NCI-H460 (cell line): Measurements from ENCODE around the gene PRADC1. TPM values are rescaled to one million over a fixed set of nuclear protein-coding genes. Genes with fewer than 3 reads are reported as not detected.

ENCODE experiments used
- DNase-seq: peaks from one replicate; pipeline ENCODE4 v3.0.0-alpha.2; 2016; ENCODE audit warnings: low read depth; ENCODE audit errors: extremely low read depth
- total RNA-seq: library from RNA; depleted of rRNA; stranded (reverse); fragments of >200 nt; shearing (Covaris generic); gene quantifications from 2 replicates; pipeline ENCODE4 v1.2.3, GENCODE V29; 2014

Gene PRADC1
- total RNA-seq, 1 experiment from 2014 or later = 6.3 TPM

DNA sequence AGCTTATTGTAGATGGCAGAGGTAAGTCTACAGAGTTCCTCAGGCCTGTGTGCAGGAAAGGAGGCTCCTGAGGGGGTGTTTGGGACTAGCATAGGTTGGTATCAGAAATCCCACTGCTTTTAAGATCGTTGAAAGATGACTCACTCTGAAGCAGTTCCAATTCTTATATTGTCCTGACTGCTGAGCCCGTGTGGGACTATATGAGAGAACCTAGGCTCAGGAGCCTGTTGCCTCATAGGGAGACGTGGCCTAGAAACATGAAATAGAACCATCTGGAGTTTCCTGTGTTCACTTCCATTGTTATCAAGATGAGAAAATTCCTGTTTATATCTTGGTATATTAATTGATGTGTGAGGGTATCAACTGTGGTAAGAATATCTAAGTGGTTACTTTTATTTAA, 6.7 kb upstream of the PRADC1 start:
- DNase-seq = no peak

DNA sequence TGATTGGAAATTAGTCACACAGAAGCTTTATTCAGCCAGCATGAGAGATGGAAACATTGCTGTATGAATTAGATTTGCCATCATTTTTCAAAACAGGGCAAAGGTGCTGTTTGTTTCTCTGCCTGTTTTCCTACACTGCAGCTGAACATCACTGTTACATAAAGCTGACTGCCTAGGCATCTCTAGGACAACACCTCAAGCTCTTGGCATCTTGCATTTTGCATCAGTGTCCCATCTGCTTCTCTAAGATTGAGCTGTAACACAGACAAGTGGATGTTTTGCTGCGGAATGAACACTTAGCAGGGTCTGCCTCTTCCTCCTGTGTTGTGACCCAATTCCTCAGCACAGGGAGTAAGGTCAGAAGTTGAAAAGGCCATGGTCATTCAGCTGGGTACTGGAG, 5.9 kb upstream of the PRADC1 start:
- no peak for DNase-seq

GRCh38 chr2:73238149-73238548, 5.1 kb upstream of the PRADC1 start:
- no peak for DNase-seq

- DNase-seq = no peak
These were observed 4.1 kb upstream of the PRADC1 start for GRCh38 chr2:73237168-73237567.

- no peak for DNase-seq
These were observed 2.4 kb upstream of the PRADC1 start for GRCh38 chr2:73235315-73236028.

GRCh38 chr2:73233932-73234832, 1.1 kb upstream of the PRADC1 start, which contains the start of gene CCT7:
Gene CCT7 (plus strand): TSS chr2:73234308. CDS start chr2:73234379, 71 bp downstream.
- peak; percentile 90 for DNase-seq

GRCh38 chr2:73232403-73233153, 461 bp downstream of the PRADC1 start:
- DNase-seq = no peak

GRCh38 chr2:73228631-73229030, 4.4 kb downstream of the PRADC1 start:
- DNase-seq = no peak

GRCh38 chr2:73227086-73227485, 6.0 kb downstream of the PRADC1 start:
- no peak for DNase-seq

DNA sequence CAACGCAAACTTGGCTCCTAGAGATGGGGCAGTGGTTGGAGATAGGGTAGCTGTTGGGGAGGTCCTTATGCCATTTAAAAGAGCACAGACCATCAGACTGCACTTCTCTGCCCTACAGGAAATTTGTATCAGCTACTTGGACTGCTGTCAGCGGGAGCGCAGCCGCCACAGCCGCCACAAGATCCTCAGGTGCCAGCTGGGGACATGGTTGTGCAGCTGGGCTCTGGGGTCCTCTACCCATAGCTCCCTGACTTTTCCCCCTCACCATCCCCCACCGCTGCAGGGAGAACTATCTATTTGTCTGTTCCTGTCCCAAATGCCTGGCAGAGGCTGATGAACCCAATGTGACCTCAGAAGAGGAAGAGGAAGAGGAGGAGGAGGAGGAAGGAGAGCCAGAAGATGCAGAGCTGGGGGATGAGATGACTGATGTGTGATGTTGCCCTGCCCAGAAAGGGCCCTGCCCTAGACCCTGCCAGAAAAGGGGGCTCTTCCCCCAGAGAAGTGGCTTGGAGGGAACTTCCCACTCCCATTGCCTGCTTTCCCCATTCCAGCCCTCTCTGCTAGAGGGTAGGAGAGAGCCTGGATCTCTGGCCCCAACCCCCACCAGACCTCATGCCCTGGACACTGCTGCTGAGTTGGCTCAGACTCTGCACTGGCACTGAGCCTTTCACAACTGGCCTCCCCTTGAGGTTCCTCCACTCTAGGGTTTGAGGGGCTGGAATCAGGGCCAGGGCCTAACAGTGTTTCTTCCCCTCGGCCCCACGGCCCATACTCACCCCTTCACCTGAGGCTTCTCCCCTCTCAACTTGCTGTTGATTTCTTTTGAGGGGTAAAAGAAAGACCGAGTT, 7.3 kb downstream of the PRADC1 start:
- DNase-seq = no peak

DNA sequence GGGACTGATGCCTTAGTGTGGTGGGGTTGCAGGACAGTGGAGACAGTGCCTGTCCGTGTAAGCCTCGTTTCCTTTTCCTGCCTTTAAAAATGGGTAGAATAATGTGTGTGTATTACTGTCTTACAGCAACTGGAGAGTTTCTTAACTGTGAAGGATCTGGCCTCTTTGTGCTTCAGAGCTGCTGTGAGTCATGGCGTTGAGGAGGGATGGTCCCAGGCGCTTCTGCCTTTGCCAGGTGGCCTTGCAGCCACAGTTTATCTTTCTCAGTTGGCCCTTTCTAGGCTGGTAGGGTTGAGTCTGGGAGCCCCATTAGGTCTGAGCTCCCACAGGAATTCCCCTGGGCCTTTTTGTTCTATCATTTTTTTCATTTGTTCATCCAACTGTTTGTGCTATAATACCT, 9.2 kb downstream of the PRADC1 start:
- DNase-seq = no peak

GRCh38 chr2:73218298-73218697, 14.7 kb downstream of the PRADC1 start:
- DNase-seq = no peak

GRCh38 chr2:73217826-73218225, 15.2 kb downstream of the PRADC1 start:
- DNase-seq = no peak

DNA sequence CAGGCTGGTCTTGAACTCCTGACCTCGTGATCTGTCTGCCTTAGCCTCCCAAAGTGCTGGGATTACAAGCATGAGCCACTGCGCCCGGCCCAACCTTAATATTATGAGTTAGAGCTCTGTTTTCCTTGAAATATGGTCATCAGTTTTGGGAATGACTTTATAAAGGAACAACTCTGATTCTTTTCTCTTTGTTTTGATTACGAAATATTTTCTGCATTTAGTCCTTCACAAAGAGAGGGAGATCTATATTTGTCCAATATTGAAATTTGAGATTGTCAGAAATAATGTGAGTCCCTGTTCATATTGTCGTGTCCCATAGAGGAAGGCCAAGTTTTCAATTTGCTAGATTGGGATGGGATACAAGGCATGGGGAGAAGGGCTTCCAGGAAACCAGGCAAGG, 15.9 kb downstream of the PRADC1 start:
- DNase-seq = no peak

GRCh38 chr2:73215254-73215653, 17.8 kb downstream of the PRADC1 start:
- no peak for DNase-seq

DNA sequence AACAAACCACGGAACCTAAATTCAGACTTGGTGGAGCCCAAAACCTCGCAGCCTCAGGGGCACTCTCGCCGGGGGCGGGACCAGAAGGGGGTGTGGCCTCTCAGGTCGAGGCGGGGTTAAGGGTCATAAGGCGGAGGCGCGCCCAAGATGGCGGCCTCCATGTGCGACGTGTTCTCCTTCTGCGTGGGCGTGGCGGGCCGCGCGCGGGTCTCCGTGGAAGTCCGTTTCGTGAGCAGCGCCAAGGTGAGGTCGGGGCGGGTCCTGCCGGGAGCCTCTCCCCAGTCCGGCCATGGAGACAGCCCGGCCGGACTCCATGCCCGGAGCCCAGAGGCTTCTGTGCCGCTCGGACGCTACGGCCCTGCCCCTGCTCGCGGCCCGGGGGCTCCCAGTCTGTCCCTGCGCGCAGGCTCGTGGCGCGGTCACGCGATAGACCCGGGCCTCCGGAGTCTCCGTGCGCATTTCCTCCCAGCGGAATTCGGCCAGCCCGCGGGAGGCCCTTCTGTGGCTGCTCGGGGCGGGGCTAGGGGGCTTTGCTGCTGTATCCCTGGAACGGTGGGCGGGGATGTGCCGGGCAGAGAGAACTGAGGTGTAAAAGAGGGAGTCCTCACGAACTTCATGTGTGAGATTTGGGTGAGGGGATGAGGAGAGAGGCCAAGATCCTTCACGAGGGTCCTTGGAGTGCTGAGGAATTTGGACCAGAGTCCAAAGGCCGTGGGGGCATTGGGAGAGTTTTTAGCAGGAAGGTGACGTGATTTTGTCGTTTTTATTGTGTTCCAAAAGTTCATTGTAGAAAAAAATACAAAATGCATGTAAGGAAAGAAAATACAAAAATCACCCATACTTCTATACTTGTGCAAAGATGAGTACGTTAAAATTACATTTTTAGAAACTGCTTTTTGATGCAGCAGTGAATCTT, 18.7 kb downstream of the PRADC1 start, which contains the start of gene SMYD5:
Gene SMYD5 (plus strand): TSS at position 126 of the 916 bp plus-strand sequence. CDS start 22 bp downstream, at position 148.
- peak; percentile 80 for DNase-seq

GRCh38 chr2:73212448-73213176, 20.4 kb downstream of the PRADC1 start:
- peak; percentile 46 for DNase-seq

DNA sequence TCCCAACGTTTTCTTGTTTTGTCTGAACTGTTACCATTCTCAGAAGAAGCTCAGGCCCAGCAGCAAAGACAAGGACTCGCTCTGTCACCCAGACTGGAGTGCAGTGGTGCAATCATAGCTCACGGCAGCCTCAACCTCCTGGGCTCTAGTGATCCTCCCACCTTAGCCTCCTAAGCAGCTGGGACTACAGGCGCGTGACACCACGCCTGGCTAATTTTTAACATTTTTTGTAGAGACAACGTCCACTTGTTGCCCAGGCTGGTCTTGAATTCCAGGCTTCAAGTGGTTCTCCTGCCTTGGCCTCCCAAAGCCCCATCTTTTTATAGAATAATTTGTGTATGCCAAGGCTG, 21.0 kb downstream of the PRADC1 start:
- no peak for DNase-seq
